CD4-positive, alpha-beta T cell treated with Interleukin-15 for 1 hour (primary cell): Measurements from ENCODE around the gene CDK6.
"Not testable (repeated sequence)": the region's sequence is repeated elsewhere in the genome, so short reads cannot be mapped to it uniquely, and the experiment has no call there.

ENCODE experiments used
- DNase-seq: peaks from one replicate; pipeline ENCODE4 v3.0.0-alpha.2; 2020

CDK6 gene

GRCh38 chr7:92836489-92836999, at the start of gene CDK6:
CDK6 (minus strand) TSS chr7:92836573; CDS start chr7:92833323, 3,250 bp downstream.
- DNase-seq, result peak; percentile 61

- not testable (repeated sequence) for DNase-seq
Measured at GRCh38 chr7:92886039-92886438, 49.7 kb upstream of the CDK6 start.

- DNase-seq, result no peak
Measured at GRCh38 chr7:92884218-92884617, 47.8 kb upstream of the CDK6 start.

- no peak for DNase-seq
Measured at GRCh38 chr7:92882760-92883159, 46.4 kb upstream of the CDK6 start.

GRCh38 chr7:92881091-92881485, 44.7 kb upstream of the CDK6 start:
- no peak for DNase-seq

GRCh38 chr7:92880212-92881090, 44.1 kb upstream of the CDK6 start:
- no peak for DNase-seq

- DNase-seq, result no peak
Measured at GRCh38 chr7:92877367-92877766, 41.0 kb upstream of the CDK6 start.

GRCh38 chr7:92876836-92877235, 40.5 kb upstream of the CDK6 start:
- DNase-seq, result no peak

- DNase-seq, result no peak
Measured at GRCh38 chr7:92875719-92876118, 39.3 kb upstream of the CDK6 start.

GRCh38 chr7:92875173-92875572, 38.8 kb upstream of the CDK6 start:
- DNase-seq, result no peak

GRCh38 chr7:92874567-92874966, 38.2 kb upstream of the CDK6 start:
- no peak for DNase-seq

GRCh38 chr7:92873776-92874175, 37.4 kb upstream of the CDK6 start:
- no peak for DNase-seq

GRCh38 chr7:92872701-92873100, 36.3 kb upstream of the CDK6 start:
- DNase-seq, result no peak

- DNase-seq, result no peak
Measured at GRCh38 chr7:92868683-92869293, 32.4 kb upstream of the CDK6 start.

- not testable (repeated sequence) for DNase-seq
Measured at GRCh38 chr7:92864169-92864568, 27.8 kb upstream of the CDK6 start.

- DNase-seq, result no peak
Measured at GRCh38 chr7:92856436-92856835, 20.1 kb upstream of the CDK6 start.

- DNase-seq, result no peak
Measured at GRCh38 chr7:92854501-92855238, 18.3 kb upstream of the CDK6 start.

GRCh38 chr7:92851732-92852131, 15.4 kb upstream of the CDK6 start:
- no peak for DNase-seq

- DNase-seq, result no peak
Measured at GRCh38 chr7:92850516-92850915, 14.1 kb upstream of the CDK6 start.

- no peak for DNase-seq
Measured at GRCh38 chr7:92849322-92849721, 12.9 kb upstream of the CDK6 start.

GRCh38 chr7:92848851-92849250, 12.5 kb upstream of the CDK6 start:
- DNase-seq, result no peak

- no peak for DNase-seq
Measured at GRCh38 chr7:92848441-92848840, 12.1 kb upstream of the CDK6 start.

GRCh38 chr7:92847305-92847704, 10.9 kb upstream of the CDK6 start:
- DNase-seq, result no peak

- DNase-seq, result no peak
Measured at GRCh38 chr7:92845736-92846135, 9.4 kb upstream of the CDK6 start.
